GM23338 (cell line): ENCODE measurements around the gene PCBP2. TPM values are rescaled to one million over a fixed set of nuclear protein-coding genes. Genes with fewer than 3 reads are reported as not detected.

ENCODE experiments used
- ATAC-seq: fragments of 200-7000 bp; cut with Tn5 transposase; 3 replicates; pipeline ENCODE4 v1.9.1; 2020
- DNase-seq: peaks from one replicate; pipeline ENCODE4 v3.0.0-alpha.2; 2015; ENCODE audit warnings: low spot score
- H2AFZ ChIP-seq: fragments of 200-600 bp; sonication (generic); 2 replicates; pipeline ENCODE4 v1.8.0; 2016; ENCODE audit warnings: antibody characterized with exemption, mild to moderate bottlenecking, moderate library complexity
- H3F3A ChIP-seq: fragments of 200-600 bp; sonication (generic); replicated peaks from 2 replicates; pipeline ENCODE4 v1.8.0; 2017; ENCODE audit warnings: antibody characterized with exemption, mixed run types, low read depth
- H3K27ac ChIP-seq: fragments of 200-600 bp; sonication (generic); 2 replicates; pipeline ENCODE4 v1.6.1; 2016; ENCODE audit warnings: low read depth
- H3K27me3 ChIP-seq: fragments of 200-600 bp; sonication (generic); 2 replicates; pipeline ENCODE4 v1.8.0; 2016; ENCODE audit warnings: mild to moderate bottlenecking, mixed run types, moderate library complexity; ENCODE audit not compliant: insufficient read depth
- H3K36me3 ChIP-seq: fragments of 200-600 bp; sonication (generic); 2 replicates; pipeline ENCODE4 v1.8.0; 2016; ENCODE audit warnings: mild to moderate bottlenecking; ENCODE audit not compliant: insufficient read depth
- H3K4me1 ChIP-seq: fragments of 200-600 bp; sonication (generic); 2 replicates; pipeline ENCODE4 v1.8.0; 2016; ENCODE audit warnings: mild to moderate bottlenecking, moderate library complexity; ENCODE audit not compliant: insufficient read depth
- H3K4me2 ChIP-seq: fragments of 200-600 bp; sonication (generic); 2 replicates; pipeline ENCODE4 v1.7.1; 2017; ENCODE audit warnings: mixed run types
- H3K4me3 ChIP-seq: fragments of 200-600 bp; sonication (generic); 2 replicates; pipeline ENCODE4 v1.6.1; 2016; ENCODE audit warnings: mixed run types
- H3K79me2 ChIP-seq: fragments of 200-600 bp; sonication (generic); replicated peaks from 2 replicates; pipeline ENCODE4 v1.8.0; 2017; ENCODE audit warnings: mild to moderate bottlenecking; ENCODE audit not compliant: insufficient read depth
- H3K9me2 ChIP-seq: fragments of 200-600 bp; sonication (generic); 2 replicates; pipeline ENCODE4 v1.8.0; 2017; ENCODE audit not compliant: insufficient read depth
- H4K20me1 ChIP-seq: fragments of 200-600 bp; sonication (generic); replicated peaks from 2 replicates; pipeline ENCODE4 v1.8.0; 2017; ENCODE audit warnings: mild to moderate bottlenecking; ENCODE audit not compliant: insufficient read depth
- H3K27ac Mint-ChIP-seq: 2 replicates; pipeline ENCODE4 v1.8.0; 2020; ENCODE audit warnings: inconsistent platforms, mild to moderate bottlenecking, moderate library complexity, mixed read lengths
- H3K27me3 Mint-ChIP-seq: 3 replicates; pipeline ENCODE4 v1.8.0; 2022; ENCODE audit warnings: low read depth, mild to moderate bottlenecking, moderate library complexity, mixed read lengths, inconsistent platforms; ENCODE audit not compliant: insufficient read depth, poor library complexity
- H3K36me3 Mint-ChIP-seq: 3 replicates; pipeline ENCODE4 v1.8.0; 2021; ENCODE audit warnings: low read depth, mild to moderate bottlenecking, inconsistent platforms, moderate library complexity, mixed read lengths
- H3K4me1 Mint-ChIP-seq: 3 replicates; pipeline ENCODE4 v1.8.0; 2020; ENCODE audit warnings: mild to moderate bottlenecking, inconsistent platforms, mixed read lengths
- H3K4me3 Mint-ChIP-seq: 3 replicates; pipeline ENCODE4 v1.8.0; 2021; ENCODE audit warnings: moderate library complexity, mild to moderate bottlenecking, inconsistent platforms, mixed read lengths
- H3K9me3 Mint-ChIP-seq: 3 replicates; pipeline ENCODE4 v1.8.0; 2020; ENCODE audit warnings: moderate library complexity, mild to moderate bottlenecking, inconsistent platforms, mixed read lengths
- CREB1 ChIP-seq: fragments of 250-450 bp; sonication (Bioruptor Pico); IDR thresholded peaks from 2 replicates; pipeline ENCODE4 v1.5.0; 2020; ENCODE audit warnings: low read depth, mild to moderate bottlenecking, moderate library complexity
- CTCF ChIP-seq, 2 experiments: fragments of 200-600 bp in 1 of 2; sonication (generic) in 1 of 2; conservative IDR thresholded peaks; 2 replicates each; pipeline versions ENCODE4 v1.5.1 to v1.6.1; 2016 to 2017; ENCODE audit warnings: antibody characterized with exemption in 2 of 2, low read depth in 2 of 2, mild to moderate bottlenecking in 2 of 2, moderate library complexity in 1 of 2
- ETS1 ChIP-seq: IDR thresholded peaks from 2 replicates; pipeline ENCODE4 v1.6.1; 2016; ENCODE audit warnings: antibody characterized with exemption
- EZH2 ChIP-seq: fragments of 200-600 bp; sonication (generic); IDR thresholded peaks from one replicate; pipeline ENCODE4 v1.8.0; 2017; ENCODE audit warnings: antibody characterized with exemption, mild to moderate bottlenecking, low read depth; ENCODE audit not compliant: unreplicated experiment
- EZH2phosphoT487 ChIP-seq: fragments of 200-600 bp; sonication (generic); IDR thresholded peaks from one replicate; pipeline ENCODE4 v1.8.1; 2018; ENCODE audit warnings: antibody characterized with exemption; ENCODE audit not compliant: unreplicated experiment
- JUNB ChIP-seq: IDR thresholded peaks from one replicate; pipeline ENCODE4 v1.6.1; 2016; ENCODE audit warnings: antibody characterized with exemption; ENCODE audit not compliant: unreplicated experiment
- NANOG ChIP-seq: IDR thresholded peaks from 2 replicates; pipeline ENCODE4 v1.6.1; 2016; ENCODE audit warnings: antibody characterized with exemption, borderline replicate concordance
- POLR2AphosphoS5 ChIP-seq: IDR thresholded peaks from 2 replicates; pipeline ENCODE4 v1.6.1; 2016; ENCODE audit warnings: antibody characterized with exemption, low read depth
- REST ChIP-seq: IDR thresholded peaks from one replicate; pipeline ENCODE4 v1.6.1; 2018; ENCODE audit warnings: antibody characterized with exemption; ENCODE audit not compliant: unreplicated experiment
- STAT1 ChIP-seq: IDR thresholded peaks from one replicate; pipeline ENCODE4 v1.6.1; 2016; ENCODE audit warnings: antibody characterized with exemption; ENCODE audit not compliant: unreplicated experiment
- ZNF114 ChIP-seq: fragments of 250-450 bp; sonication (Bioruptor Pico); IDR thresholded peaks from 2 replicates; pipeline ENCODE4 v1.5.0; 2020; ENCODE audit warnings: mild to moderate bottlenecking, moderate library complexity
- ZNF331 ChIP-seq: fragments of 250-450 bp; sonication (Bioruptor Pico); IDR thresholded peaks from 2 replicates; pipeline ENCODE4 v1.5.0; 2020; ENCODE audit warnings: low read depth, mild to moderate bottlenecking, moderate library complexity
- ZNF462 ChIP-seq: fragments of 250-450 bp; sonication (Bioruptor Pico); IDR thresholded peaks from 2 replicates; pipeline ENCODE4 v1.5.0; 2020; ENCODE audit warnings: mild to moderate bottlenecking, moderate library complexity
- polyA plus RNA-seq: library from polyadenylated mRNA; unstranded; fragments of >200 nt; fragmentation: Nextera tagmentation; extraction: Ambion mirVana; gene quantifications from 2 replicates; pipeline ENCODE4 v1.2.1, GENCODE V29; 2016
- total RNA-seq: library from RNA; depleted of rRNA; stranded (reverse); fragments of >200 nt; shearing (Covaris generic); gene quantifications from 2 replicates; pipeline ENCODE4 v1.2.3, GENCODE V29; 2014

PCBP2 gene
- total and polyA plus RNA-seq, 2 experiments from 2014 or later = 397 to 676 TPM

GRCh38 chr12:53502983-53503728 is 51.3 kb downstream of the PCBP2 start:
- H3K27me3 ChIP-seq = no peaks in the 10 kb centered on the region
- Mint-ChIP-seq H3K4me3 (peak overlapping the region; percentile 21; the same call in 1 of the 3 replicates), H3K27ac (no peak overlapping the region), H3K9me3 (peaks cover 3% of the 10 kb centered on the region), H3K36me3 (peaks cover 35% of the 10 kb centered on the region), H3K27me3 (peaks cover 28% of the 10 kb centered on the region), H3K4me1 (peaks cover 25% of the 10 kb centered on the region)
- TF ChIP-seq ZNF462 (CRISPR knock-in tag) = no peak
- TF ChIP-seq REST = no peak
- no peak for TF ChIP-seq ZNF114 (CRISPR knock-in tag)
- no peak for TF ChIP-seq ETS1
- TF ChIP-seq ZNF331 = no peak
- no peak for TF ChIP-seq POLR2AphosphoS5
- TF ChIP-seq EZH2phosphoT487 = no peak
- TF ChIP-seq STAT1 = no peak
- TF ChIP-seq JUNB = no peak
- no peak for TF ChIP-seq CTCF (conservative IDR thresholded peaks at IDR 0.05; ENCODE audit: low read depth in 2 of 2)
- no peak for TF ChIP-seq NANOG
- TF ChIP-seq CREB1 (CRISPR knock-in tag) = no peak
- no peak for TF ChIP-seq EZH2
- H3K79me2 ChIP-seq = peaks cover 16% of the 10 kb centered on the region
- H4K20me1 ChIP-seq = no peaks in the 10 kb centered on the region
- no peak overlapping the region for H2AFZ ChIP-seq
- H3K4me1 ChIP-seq = peaks cover 19% of the 10 kb centered on the region
- ATAC-seq (no peak), DNase-seq (no peak)
- H3F3A ChIP-seq = peaks cover 7% of the 10 kb centered on the region
- H3K4me2 ChIP-seq = no peak overlapping the region
- no peaks in the 10 kb centered on the region; the same call in 1 of the 2 replicates for H3K36me3 ChIP-seq
- no peak overlapping the region for H3K4me3 ChIP-seq
- H3K9me2 ChIP-seq = no peaks in the 10 kb centered on the region
- no peak overlapping the region for H3K27ac ChIP-seq
